ENCODE measurements around the gene RAB36. TPM values are rescaled to one million over a fixed set of nuclear protein-coding genes. Genes with fewer than 3 reads are reported as not detected.

Gene RAB36
- total RNA-seq, 2 donors from 2014 or later = 2.6 to 3.3 TPM

- H3K27ac Mint-ChIP-seq = no peak overlapping the region
- no peak overlapping the region for H3K27ac ChIP-seq (ENCODE audit: low read depth, low read length)
These were observed 30.8 kb downstream of the RAB36 start for GRCh38 chr22:23175817-23176644.

GRCh38 chr22:23176645-23177027 lies 31.4 kb downstream of the RAB36 start:
- no peaks in the 10 kb centered on the region for H3K36me3 ChIP-seq (ENCODE audit: control insufficient read depth, insufficient read depth, low read length)
- peaks cover 8% of the 10 kb centered on the region for H3K27me3 Mint-ChIP-seq (ENCODE audit: insufficient read depth)
- peaks cover 23% of the 10 kb centered on the region for H3K36me3 Mint-ChIP-seq (ENCODE audit: low read depth)
- no peak overlapping the region for H3K4me3 Mint-ChIP-seq
- WGBS, 2 experiments (ENCODE audit: insufficient coverage in 1 of 2, insufficient read length in 1 of 2) = 85 to 90% methylated on average over 6 to 9 of the region's 9 CpGs
- no peak overlapping the region for H3K4me3 ChIP-seq (ENCODE audit: low read length)
- no peak overlapping the region for H3K9ac ChIP-seq (ENCODE audit: extremely low read depth, low read length, poor library complexity, severe bottlenecking)
- no peaks in the 10 kb centered on the region for H3K27me3 ChIP-seq (ENCODE audit: control insufficient read depth, insufficient read depth, low read length, poor library complexity, severe bottlenecking)
- peaks cover 35% of the 10 kb centered on the region for H3K9me3 Mint-ChIP-seq
- H3K9me3 ChIP-seq (ENCODE audit: control insufficient read depth, low read length) = peaks cover 21% of the 10 kb centered on the region
- H3K27ac Mint-ChIP-seq = no peak overlapping the region
- H3K27ac ChIP-seq (ENCODE audit: low read depth, low read length) = no peak overlapping the region
- DNase-seq = no peak
- TF ChIP-seq CTCF (conservative IDR thresholded peaks at IDR 0.05) = no peak
- H3K4me1 ChIP-seq (ENCODE audit: control insufficient read depth, insufficient read depth, low read length) = no peaks in the 10 kb centered on the region
- peaks cover 14% of the 10 kb centered on the region for H3K4me1 Mint-ChIP-seq

More at GRCh38 chr22:23175817-23176644, 30.8 kb downstream of the RAB36 start:
- TF ChIP-seq CTCF (conservative IDR thresholded peaks at IDR 0.05) = no peak
- H3K36me3 Mint-ChIP-seq (ENCODE audit: low read depth) = peaks cover 22% of the 10 kb centered on the region
- no peaks in the 10 kb centered on the region for H3K27me3 ChIP-seq (ENCODE audit: control insufficient read depth, insufficient read depth, low read length, poor library complexity, severe bottlenecking)
- peaks cover 14% of the 10 kb centered on the region for H3K4me1 Mint-ChIP-seq
- no peak overlapping the region for H3K4me3 ChIP-seq (ENCODE audit: low read length)
- no peak overlapping the region for H3K9ac ChIP-seq (ENCODE audit: extremely low read depth, low read length, poor library complexity, severe bottlenecking)
- H3K4me3 Mint-ChIP-seq = no peak overlapping the region
- peaks cover 8% of the 10 kb centered on the region for H3K27me3 Mint-ChIP-seq (ENCODE audit: insufficient read depth)
- DNase-seq = no peak
- H3K9me3 Mint-ChIP-seq = peaks cover 35% of the 10 kb centered on the region
- no peaks in the 10 kb centered on the region for H3K36me3 ChIP-seq (ENCODE audit: control insufficient read depth, insufficient read depth, low read length)
- WGBS, 2 experiments (ENCODE audit: insufficient coverage in 1 of 2, insufficient read length in 1 of 2) = 87 to 94% methylated on average over 8 to 10 of the region's 10 CpGs
- no peaks in the 10 kb centered on the region for H3K4me1 ChIP-seq (ENCODE audit: control insufficient read depth, insufficient read depth, low read length)
- H3K9me3 ChIP-seq (ENCODE audit: control insufficient read depth, low read length) = peaks cover 21% of the 10 kb centered on the region

- Histone ChIP-seq H3K27me3 (ENCODE audit: control insufficient read depth, insufficient read depth, low read length, poor library complexity, severe bottlenecking) (no peaks in the 10 kb centered on the region), H3K4me3 (ENCODE audit: low read length) (no peak overlapping the region), H3K4me1 (ENCODE audit: control insufficient read depth, insufficient read depth, low read length) (no peaks in the 10 kb centered on the region), H3K9ac (ENCODE audit: extremely low read depth, low read length, poor library complexity, severe bottlenecking) (no peak overlapping the region), H3K27ac (ENCODE audit: low read depth, low read length) (no peak overlapping the region), H3K9me3 (ENCODE audit: control insufficient read depth, low read length) (peaks cover 21% of the 10 kb centered on the region), H3K36me3 (ENCODE audit: control insufficient read depth, insufficient read depth, low read length) (peaks cover 5% of the 10 kb centered on the region)
- Mint-ChIP-seq H3K4me3 (no peak overlapping the region), H3K36me3 (ENCODE audit: low read depth) (peaks cover 29% of the 10 kb centered on the region), H3K9me3 (peaks cover 35% of the 10 kb centered on the region), H3K27ac (no peak overlapping the region), H3K27me3 (ENCODE audit: insufficient read depth) (peaks cover 13% of the 10 kb centered on the region), H3K4me1 (peaks cover 17% of the 10 kb centered on the region)
- TF ChIP-seq CTCF (conservative IDR thresholded peaks at IDR 0.05) = no peak
- WGBS, 2 experiments (ENCODE audit: insufficient coverage in 1 of 2, insufficient read length in 1 of 2) = 85 to 90% methylated on average over 2 to 4 of the region's 4 CpGs
- DNase-seq = no peak
These were observed 31.9 kb downstream of the RAB36 start for GRCh38 chr22:23177197-23177596.
